GM23338 (cell line): ENCODE results near the gene CAPZB. TPM values are rescaled to one million over a fixed set of nuclear protein-coding genes. Genes with fewer than 3 reads are reported as not detected.

Experiments
- ATAC-seq: fragments of 200-7000 bp; cut with Tn5 transposase; 3 replicates; pipeline ENCODE4 v1.9.1; 2020
- DNase-seq: peaks from one replicate; pipeline ENCODE4 v3.0.0-alpha.2; 2015; ENCODE audit warnings: low spot score
- H2AFZ ChIP-seq: fragments of 200-600 bp; sonication (generic); 2 replicates; pipeline ENCODE4 v1.8.0; 2016; ENCODE audit warnings: antibody characterized with exemption, mild to moderate bottlenecking, moderate library complexity
- H3F3A ChIP-seq: fragments of 200-600 bp; sonication (generic); replicated peaks from 2 replicates; pipeline ENCODE4 v1.8.0; 2017; ENCODE audit warnings: antibody characterized with exemption, mixed run types, low read depth
- H3K27ac ChIP-seq: fragments of 200-600 bp; sonication (generic); 2 replicates; pipeline ENCODE4 v1.6.1; 2016; ENCODE audit warnings: low read depth
- H3K27me3 ChIP-seq: fragments of 200-600 bp; sonication (generic); 2 replicates; pipeline ENCODE4 v1.8.0; 2016; ENCODE audit warnings: mild to moderate bottlenecking, mixed run types, moderate library complexity; ENCODE audit not compliant: insufficient read depth
- H3K36me3 ChIP-seq: fragments of 200-600 bp; sonication (generic); 2 replicates; pipeline ENCODE4 v1.8.0; 2016; ENCODE audit warnings: mild to moderate bottlenecking; ENCODE audit not compliant: insufficient read depth
- H3K4me1 ChIP-seq: fragments of 200-600 bp; sonication (generic); 2 replicates; pipeline ENCODE4 v1.8.0; 2016; ENCODE audit warnings: mild to moderate bottlenecking, moderate library complexity; ENCODE audit not compliant: insufficient read depth
- H3K4me2 ChIP-seq: fragments of 200-600 bp; sonication (generic); 2 replicates; pipeline ENCODE4 v1.7.1; 2017; ENCODE audit warnings: mixed run types
- H3K4me3 ChIP-seq: fragments of 200-600 bp; sonication (generic); 2 replicates; pipeline ENCODE4 v1.6.1; 2016; ENCODE audit warnings: mixed run types
- H3K79me2 ChIP-seq: fragments of 200-600 bp; sonication (generic); replicated peaks from 2 replicates; pipeline ENCODE4 v1.8.0; 2017; ENCODE audit warnings: mild to moderate bottlenecking; ENCODE audit not compliant: insufficient read depth
- H3K9me2 ChIP-seq: fragments of 200-600 bp; sonication (generic); 2 replicates; pipeline ENCODE4 v1.8.0; 2017; ENCODE audit not compliant: insufficient read depth
- H4K20me1 ChIP-seq: fragments of 200-600 bp; sonication (generic); replicated peaks from 2 replicates; pipeline ENCODE4 v1.8.0; 2017; ENCODE audit warnings: mild to moderate bottlenecking; ENCODE audit not compliant: insufficient read depth
- H3K27ac Mint-ChIP-seq: 2 replicates; pipeline ENCODE4 v1.8.0; 2020; ENCODE audit warnings: inconsistent platforms, mild to moderate bottlenecking, moderate library complexity, mixed read lengths
- H3K27me3 Mint-ChIP-seq: 3 replicates; pipeline ENCODE4 v1.8.0; 2022; ENCODE audit warnings: low read depth, mild to moderate bottlenecking, moderate library complexity, mixed read lengths, inconsistent platforms; ENCODE audit not compliant: insufficient read depth, poor library complexity
- H3K36me3 Mint-ChIP-seq: 3 replicates; pipeline ENCODE4 v1.8.0; 2021; ENCODE audit warnings: low read depth, mild to moderate bottlenecking, inconsistent platforms, moderate library complexity, mixed read lengths
- H3K4me1 Mint-ChIP-seq: 3 replicates; pipeline ENCODE4 v1.8.0; 2020; ENCODE audit warnings: mild to moderate bottlenecking, inconsistent platforms, mixed read lengths
- H3K4me3 Mint-ChIP-seq: 3 replicates; pipeline ENCODE4 v1.8.0; 2021; ENCODE audit warnings: moderate library complexity, mild to moderate bottlenecking, inconsistent platforms, mixed read lengths
- H3K9me3 Mint-ChIP-seq: 3 replicates; pipeline ENCODE4 v1.8.0; 2020; ENCODE audit warnings: moderate library complexity, mild to moderate bottlenecking, inconsistent platforms, mixed read lengths
- CTCF ChIP-seq, 2 experiments: fragments of 200-600 bp in 1 of 2; sonication (generic) in 1 of 2; conservative IDR thresholded peaks; 2 replicates each; pipeline versions ENCODE4 v1.5.1 to v1.6.1; 2016 to 2017; ENCODE audit warnings: antibody characterized with exemption in 2 of 2, low read depth in 2 of 2, mild to moderate bottlenecking in 2 of 2, moderate library complexity in 1 of 2
- EZH2 ChIP-seq: fragments of 200-600 bp; sonication (generic); IDR thresholded peaks from one replicate; pipeline ENCODE4 v1.8.0; 2017; ENCODE audit warnings: antibody characterized with exemption, mild to moderate bottlenecking, low read depth; ENCODE audit not compliant: unreplicated experiment
- POLR2AphosphoS5 ChIP-seq: IDR thresholded peaks from 2 replicates; pipeline ENCODE4 v1.6.1; 2016; ENCODE audit warnings: antibody characterized with exemption, low read depth
- STAT1 ChIP-seq: IDR thresholded peaks from one replicate; pipeline ENCODE4 v1.6.1; 2016; ENCODE audit warnings: antibody characterized with exemption; ENCODE audit not compliant: unreplicated experiment
- ZNF114 ChIP-seq: fragments of 250-450 bp; sonication (Bioruptor Pico); IDR thresholded peaks from 2 replicates; pipeline ENCODE4 v1.5.0; 2020; ENCODE audit warnings: mild to moderate bottlenecking, moderate library complexity
- ZNF331 ChIP-seq: fragments of 250-450 bp; sonication (Bioruptor Pico); IDR thresholded peaks from 2 replicates; pipeline ENCODE4 v1.5.0; 2020; ENCODE audit warnings: low read depth, mild to moderate bottlenecking, moderate library complexity
- ZNF462 ChIP-seq: fragments of 250-450 bp; sonication (Bioruptor Pico); IDR thresholded peaks from 2 replicates; pipeline ENCODE4 v1.5.0; 2020; ENCODE audit warnings: mild to moderate bottlenecking, moderate library complexity
- polyA plus RNA-seq: library from polyadenylated mRNA; unstranded; fragments of >200 nt; fragmentation: Nextera tagmentation; extraction: Ambion mirVana; gene quantifications from 2 replicates; pipeline ENCODE4 v1.2.1, GENCODE V29; 2016
- total RNA-seq: library from RNA; depleted of rRNA; stranded (reverse); fragments of >200 nt; shearing (Covaris generic); gene quantifications from 2 replicates; pipeline ENCODE4 v1.2.3, GENCODE V29; 2014

Gene CAPZB
- total and polyA plus RNA-seq, 2 experiments from 2014 or later = 195 to 348 TPM

- TF ChIP-seq ZNF114 (CRISPR knock-in tag) = no peak
- TF ChIP-seq POLR2AphosphoS5 = no peak
- TF ChIP-seq EZH2 = no peak
- TF ChIP-seq STAT1 = no peak
- no peak for TF ChIP-seq ZNF331 (CRISPR knock-in tag)
- TF ChIP-seq ZNF462 = no peak
- TF ChIP-seq CTCF (conservative IDR thresholded peaks at IDR 0.05; ENCODE audit: low read depth in 2 of 2) = no peak
- ATAC-seq (no peak), DNase-seq (no peak)
- Mint-ChIP-seq H3K4me3 (no peak overlapping the region), H3K27ac (no peak overlapping the region), H3K27me3 (peaks cover 6% of the 10 kb centered on the region), H3K9me3 (peaks cover 20% of the 10 kb centered on the region), H3K4me1 (no peaks in the 10 kb centered on the region), H3K36me3 (peaks cover 4% of the 10 kb centered on the region; the same call in 1 of the 3 replicates)
- Histone ChIP-seq H3K27me3 (no peaks in the 10 kb centered on the region), H2AFZ (peak overlapping the region; percentile 23; the same call in 1 of the 2 replicates), H3K4me2 (no peak overlapping the region), H3K36me3 (no peaks in the 10 kb centered on the region), H3K4me3 (no peak overlapping the region), H3F3A (no peaks in the 10 kb centered on the region), H3K9me2 (no peaks in the 10 kb centered on the region), H4K20me1 (no peaks in the 10 kb centered on the region), H3K4me1 (no peaks in the 10 kb centered on the region), H3K79me2 (no peaks in the 10 kb centered on the region), H3K27ac (no peak overlapping the region)
Measured at GRCh38 chr1:19534281-19534680, 48.9 kb upstream of the CAPZB start.
